ENCODE measurements around the gene SPATS2.
"Not testable (repeated sequence)": the region's sequence is repeated elsewhere in the genome, so short reads cannot be mapped to it uniquely, and the experiment has no call there.

SPATS2 gene

DNA sequence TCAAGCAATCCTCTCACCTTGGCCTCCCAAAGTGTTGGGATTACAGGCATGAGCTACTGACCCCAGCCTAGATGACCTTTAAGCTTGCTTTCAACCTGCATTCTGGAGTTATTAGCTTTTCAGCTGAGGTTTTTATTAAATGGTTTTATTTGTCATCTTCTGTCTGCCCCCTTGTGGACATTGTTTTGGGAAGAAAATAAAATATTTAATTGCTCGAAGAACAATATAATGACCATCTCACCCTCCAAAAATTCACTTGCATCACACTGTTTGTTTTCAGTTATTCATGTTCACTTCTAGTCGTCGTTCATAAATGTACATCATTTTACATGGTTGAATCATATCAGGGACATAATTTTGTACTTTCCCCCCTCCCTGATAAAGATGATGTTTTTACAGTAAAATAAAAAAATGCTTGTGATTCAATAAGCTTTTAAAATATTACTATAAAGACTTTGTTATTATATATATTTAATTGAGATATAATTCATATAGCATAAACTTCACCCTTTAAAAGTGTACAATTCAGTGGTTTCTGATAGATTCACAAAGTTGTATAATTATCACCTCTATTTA is 10.1 kb upstream of the SPATS2 start:
- DNase-seq, result no peak

GRCh38 chr12:49358483-49359141 is 8.7 kb upstream of the SPATS2 start:
- DNase-seq, result peak; percentile 20 to 40

DNA sequence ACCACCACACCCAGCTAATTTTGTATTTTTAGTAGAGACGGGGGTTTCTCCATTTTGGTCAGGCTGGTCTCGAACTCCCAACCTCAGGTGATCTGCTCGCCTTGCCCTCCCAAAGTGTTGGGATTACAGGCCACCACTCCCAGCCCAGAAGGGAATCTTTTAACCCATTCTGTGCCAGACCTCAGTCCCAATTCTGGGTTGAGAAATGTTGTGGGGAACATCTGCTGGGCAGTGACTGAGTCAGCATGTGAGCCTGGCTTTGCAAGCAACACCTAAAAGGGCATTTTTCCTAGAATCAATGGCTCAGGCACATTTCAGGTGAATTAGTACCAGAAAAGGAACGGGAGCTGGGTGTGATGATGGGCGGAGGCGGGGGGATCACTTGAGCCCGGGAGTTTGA is 7.6 kb upstream of the SPATS2 start:
- no peak for DNase-seq

DNA sequence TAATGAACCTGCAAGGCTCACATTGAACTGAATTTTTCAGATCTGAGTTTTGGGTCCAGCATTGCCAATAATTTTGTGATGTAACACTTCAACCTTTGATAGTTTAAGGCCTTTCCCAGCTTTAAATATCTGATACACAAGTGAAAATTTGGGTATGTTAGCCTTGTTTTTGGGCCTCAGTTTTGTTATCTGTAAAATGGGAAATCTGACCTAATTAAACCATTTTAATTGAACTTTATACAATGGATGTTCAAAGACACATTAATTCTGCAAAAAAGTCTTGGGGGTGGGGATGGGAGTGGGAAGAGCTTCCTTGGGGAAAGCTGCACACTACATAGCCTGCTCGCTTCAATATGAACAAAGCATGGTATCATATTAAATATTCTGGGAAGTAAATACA is 5.2 kb upstream of the SPATS2 start:
- DNase-seq, result no peak

GRCh38 chr12:49364989-49365388 is 2.3 kb upstream of the SPATS2 start:
- no peak for DNase-seq

GRCh38 chr12:49365542-49365941 is 1.7 kb upstream of the SPATS2 start:
- DNase-seq, result no peak

GRCh38 chr12:49366096-49366651 is 1.1 kb upstream of the SPATS2 start:
- no peak for DNase-seq

DNA sequence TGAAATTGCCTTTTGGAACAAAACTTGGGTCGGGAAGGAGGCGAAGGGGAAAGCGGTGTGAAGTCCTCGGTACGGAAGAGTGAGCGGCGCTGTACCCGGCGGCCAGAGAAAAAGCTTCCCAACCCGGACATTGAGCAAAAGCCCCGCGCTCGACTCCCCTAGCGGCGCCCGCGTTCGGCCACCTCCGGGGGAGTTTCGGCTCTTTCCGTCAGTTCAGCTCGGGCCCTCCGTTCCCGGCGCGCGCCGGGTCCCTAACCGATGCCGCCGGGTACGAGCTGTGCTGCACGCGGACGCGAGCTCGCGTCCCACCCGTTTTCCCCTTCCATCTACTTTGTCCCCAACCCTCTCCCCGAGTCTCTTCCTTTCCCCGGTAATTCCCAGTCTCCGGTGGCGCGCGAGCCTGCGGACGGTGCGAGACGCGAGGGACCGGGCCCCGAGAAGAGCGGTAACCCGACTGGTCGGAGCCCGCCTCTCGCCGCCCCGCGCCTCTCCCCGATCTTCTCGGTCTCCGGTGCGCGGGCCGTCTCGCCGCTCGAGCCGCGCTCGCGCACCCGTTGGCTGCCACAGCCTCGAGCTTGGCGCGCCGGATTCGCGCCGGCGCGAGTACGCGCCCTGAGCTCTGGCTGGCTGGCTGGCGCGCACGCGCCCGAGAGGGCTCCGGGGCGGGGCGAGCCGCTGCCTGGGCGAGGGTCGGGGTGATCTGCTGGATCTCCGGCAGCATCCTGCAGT is 446 bp upstream of the SPATS2 start:
- DNase-seq, result peak; percentile 80 to 86

- DNase-seq, result no peak
Measured at GRCh38 chr12:49368240-49368600, 958 bp downstream of the SPATS2 start.

DNA sequence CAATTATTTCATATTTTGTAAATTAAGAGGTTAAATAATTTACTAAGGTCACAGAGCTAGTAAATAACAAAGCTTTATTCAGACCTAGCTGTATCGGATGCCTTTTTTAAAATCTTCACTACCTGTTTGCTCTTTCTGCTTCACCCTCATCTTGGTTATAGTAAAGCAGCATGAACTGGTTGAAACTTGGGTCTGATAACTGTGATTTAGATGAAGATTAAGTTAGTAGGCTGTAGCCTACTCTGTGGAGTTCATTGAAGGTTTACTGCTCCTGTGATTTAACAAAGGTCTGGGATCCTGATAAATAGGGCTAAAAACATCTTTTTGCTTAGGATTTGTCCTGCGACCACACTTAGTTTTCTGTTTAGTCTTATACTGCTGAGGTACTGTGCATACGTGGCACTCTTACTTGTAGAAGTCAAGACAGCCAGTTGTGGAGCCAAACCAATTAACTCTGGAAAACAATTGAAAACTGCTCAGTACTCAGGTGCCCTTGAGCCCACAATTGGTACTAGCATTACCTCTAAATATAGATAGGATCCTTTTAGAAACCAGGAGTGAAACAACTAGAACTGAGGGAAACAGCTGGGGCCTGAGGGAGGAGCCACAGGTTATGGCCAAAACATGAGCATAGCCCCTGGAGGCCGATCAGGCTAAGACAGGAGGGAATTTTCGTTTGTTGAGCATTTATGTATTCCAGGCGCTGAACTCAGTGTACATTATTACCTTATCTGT is 2.3 kb downstream of the SPATS2 start:
- no peak for DNase-seq

DNA sequence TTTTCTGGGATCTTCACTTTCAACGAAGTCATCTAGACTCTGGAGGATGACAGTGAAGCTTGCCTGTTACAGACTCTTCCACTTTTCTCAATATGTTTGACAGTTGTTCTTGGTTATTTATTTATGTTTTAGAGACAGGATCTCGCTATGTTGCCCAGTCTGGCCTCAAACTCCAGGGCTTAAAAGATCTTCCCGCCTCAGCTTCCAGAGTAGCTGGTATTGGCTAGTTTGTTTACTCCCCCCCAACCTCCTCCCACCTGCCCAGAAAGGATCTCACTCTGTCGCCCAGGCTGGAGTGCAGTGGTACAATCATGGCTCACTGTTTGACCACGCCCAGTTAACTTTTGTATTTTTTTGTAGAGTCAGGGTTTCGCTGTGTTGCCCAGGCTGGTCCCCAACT is 3.3 kb downstream of the SPATS2 start:
- DNase-seq, result no peak

DNA sequence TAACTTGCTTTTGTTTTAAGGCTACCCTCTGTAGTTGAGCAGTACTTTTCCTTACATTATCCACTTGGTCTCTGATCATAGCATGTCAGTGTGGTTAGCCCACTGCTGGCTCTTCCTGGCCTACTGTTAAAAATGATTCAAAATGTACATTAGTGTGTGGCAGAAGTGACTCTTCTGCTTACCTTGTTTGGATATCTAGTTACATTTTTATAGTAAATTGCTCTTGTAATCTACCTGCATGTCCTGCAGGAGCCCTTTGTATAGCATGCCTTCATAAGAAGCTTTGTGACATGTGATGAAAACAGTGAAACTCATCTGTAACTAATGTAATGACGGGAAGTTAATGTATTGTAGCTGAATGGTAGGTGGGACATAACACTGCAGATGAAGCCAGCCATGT is 8.1 kb downstream of the SPATS2 start:
- no peak for DNase-seq

- no peak for DNase-seq
Measured at GRCh38 chr12:49377386-49377785, 10.1 kb downstream of the SPATS2 start.

GRCh38 chr12:49380184-49380583 is 12.9 kb downstream of the SPATS2 start:
- DNase-seq, result not testable (repeated sequence)

- peak; percentile 47 to 58 for DNase-seq
Measured at GRCh38 chr12:49388682-49389386, 21.6 kb downstream of the SPATS2 start.

DNA sequence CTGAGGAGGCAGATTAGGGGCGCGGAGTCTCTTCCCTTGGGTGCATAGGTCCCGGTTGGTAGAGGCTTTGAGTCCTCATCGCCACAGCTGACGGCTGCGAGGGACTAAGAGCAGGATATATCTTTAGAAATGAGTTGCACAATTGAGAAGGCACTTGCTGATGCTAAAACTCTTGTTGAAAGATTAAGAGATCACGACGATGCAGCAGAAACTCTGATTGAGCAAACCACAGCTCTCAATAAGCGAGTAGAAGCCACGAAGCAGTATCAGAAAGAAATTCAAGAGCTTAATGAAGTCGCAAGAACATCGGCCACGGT is 22.1 kb downstream of the SPATS2 start:
- no peak for DNase-seq

DNA sequence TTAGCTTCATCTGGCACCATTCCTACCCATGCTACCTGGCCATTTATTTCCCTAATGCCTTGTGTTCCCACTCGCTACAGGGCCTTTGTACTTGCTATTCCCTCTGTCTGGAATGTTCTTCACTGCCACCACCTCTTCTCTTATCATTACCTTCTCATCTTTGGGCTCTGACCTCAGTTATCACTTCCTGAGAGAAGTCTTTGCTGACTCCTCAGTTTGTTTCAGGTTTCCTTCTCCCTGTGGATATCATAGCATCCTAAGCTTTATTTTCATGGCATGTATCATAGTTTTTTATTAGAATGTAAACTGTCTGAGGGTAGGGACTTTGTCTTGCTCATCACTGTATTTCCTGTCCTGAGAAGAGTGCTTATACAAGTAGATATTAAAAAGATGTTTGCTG is 29.7 kb downstream of the SPATS2 start:
- DNase-seq, result no peak

DNA sequence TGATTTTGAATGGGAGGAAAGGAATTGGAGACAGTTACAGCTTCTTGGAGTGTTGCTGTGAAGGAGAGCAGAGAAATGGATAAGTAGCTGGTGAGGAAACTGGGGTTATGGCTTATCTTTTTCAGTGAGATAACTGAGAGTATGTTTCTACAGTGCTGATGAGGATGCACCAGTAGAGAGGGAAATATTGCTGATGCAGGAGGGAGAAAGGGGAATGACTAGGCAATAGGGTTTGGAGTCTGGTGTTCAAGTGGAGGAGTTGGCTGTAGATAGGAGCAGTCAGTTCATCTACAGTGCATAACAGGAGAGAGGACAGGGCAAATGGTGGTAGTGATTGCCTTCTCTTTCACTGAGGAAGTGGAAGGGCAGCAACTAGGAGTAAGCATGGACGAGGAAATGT is 33.0 kb downstream of the SPATS2 start:
- DNase-seq, result no peak

GRCh38 chr12:49403971-49404450 is 36.7 kb downstream of the SPATS2 start:
- no peak for DNase-seq

DNA sequence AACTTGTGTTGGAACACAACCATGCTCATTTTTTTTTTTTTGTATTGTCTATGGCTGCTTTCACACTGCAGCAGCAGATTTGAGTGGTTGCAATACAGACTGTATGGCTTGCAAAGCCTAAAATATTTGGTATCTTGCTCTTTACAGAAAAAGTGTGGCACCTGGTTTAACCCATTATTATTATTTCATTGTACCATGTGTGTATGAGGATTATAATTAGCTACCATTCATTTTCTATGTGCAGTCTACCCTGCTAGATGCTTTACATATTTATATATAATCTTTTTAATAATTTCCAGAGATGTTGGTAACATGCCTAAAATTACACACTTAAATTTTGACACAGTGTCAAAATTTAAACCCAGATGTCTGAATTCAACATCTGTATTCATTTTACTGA is 37.7 kb downstream of the SPATS2 start:
- DNase-seq, result no peak

GRCh38 chr12:49410818-49411217 is 43.6 kb downstream of the SPATS2 start:
- no peak for DNase-seq

GRCh38 chr12:49413010-49413409 is 45.7 kb downstream of the SPATS2 start:
- DNase-seq, result no peak

- no peak for DNase-seq
Measured at GRCh38 chr12:49413796-49414195, 46.5 kb downstream of the SPATS2 start.
